HL-60 (cell line): ENCODE results near the gene NPNT.

Source experiments
- CTCF ChIP-seq: IDR thresholded peaks from one replicate; pipeline ENCODE4 v1.5.1; 2011; ENCODE audit warnings: low read length, control low read depth, inconsistent platforms; ENCODE audit not compliant: insufficient read depth
- GABPA ChIP-seq: IDR thresholded peaks from 2 replicates; pipeline ENCODE4 v1.6.1; 2012; ENCODE audit warnings: low read depth
- REST ChIP-seq: IDR thresholded peaks from 2 replicates; pipeline ENCODE4 v1.6.1; 2012; ENCODE audit warnings: low read depth; ENCODE audit not compliant: insufficient replicate concordance

GRCh38 chr4:105994841-105995501, 99.7 kb downstream of the NPNT start:
- TF ChIP-seq CTCF (no peak), REST (no peak), GABPA (no peak)
